C4-2B (cell line): ENCODE results near the gene C19orf81.

Source experiments
- CTCF ChIP-seq: fragments of 450-650 bp; conservative IDR thresholded peaks from 2 replicates; pipeline ENCODE4 v1.5.1; 2017; ENCODE audit warnings: mild to moderate bottlenecking
- ZFX ChIP-seq: fragments of 450-650 bp; IDR thresholded peaks from 2 replicates; pipeline ENCODE4 v1.6.1; 2017

- TF ChIP-seq CTCF (no peak), ZFX (no peak)
Measured at GRCh38 chr19:50636317-50637085, 12.7 kb upstream of the C19orf81 start.
